Measurements from ENCODE around the gene ZNF787. TPM values are rescaled to one million over a fixed set of nuclear protein-coding genes. Genes with fewer than 3 reads are reported as not detected.

The ZNF787 gene
- total RNA-seq = 10 to 100 TPM in 1 of 2 donors, 1 to 10 TPM in 1; 6.0 to 11.8 TPM

- Histone ChIP-seq H3K36me3 (no peaks in the 10 kb centered on the region), H3K4me3 (peak within 1 kb of the TSS; percentile 89 to 93), H3K9me3 (no peaks in the 10 kb centered on the region), H3K27me3 (no peaks in the 10 kb centered on the region), H3K4me1 (peaks cover 0 to 45% of the 10 kb centered on the region in 2 donors), H3K27ac (peak within 1 kb of the TSS; percentile 96 to 97)
- no peak for TF ChIP-seq CTCF (IDR thresholded peaks at IDR 0.05)
- DNase-seq (ENCODE audit: low spot score) = peak; percentile 98
These were observed at the start of gene ZNF787 for GRCh38 chr19:56121180-56122167. TSS of gene ZNF787 (minus strand) at chr19:56121295. CDS start at chr19:56103217, 18,078 bp downstream.

GRCh38 chr19:56170261-56170660, 49.2 kb upstream of the ZNF787 start:
- no peaks in the 10 kb centered on the region for H3K27me3 ChIP-seq
- no peaks in the 10 kb centered on the region for H3K9me3 ChIP-seq
- no peak for TF ChIP-seq CTCF (IDR thresholded peaks at IDR 0.05)
- no peak overlapping the region for H3K27ac ChIP-seq
- no peaks in the 10 kb centered on the region for H3K36me3 ChIP-seq
- no peak overlapping the region for H3K4me3 ChIP-seq
- peak; percentile 59 for DNase-seq (ENCODE audit: low spot score)
- H3K4me1 ChIP-seq = peaks cover 0 to 5% of the 10 kb centered on the region in 2 donors

DNA sequence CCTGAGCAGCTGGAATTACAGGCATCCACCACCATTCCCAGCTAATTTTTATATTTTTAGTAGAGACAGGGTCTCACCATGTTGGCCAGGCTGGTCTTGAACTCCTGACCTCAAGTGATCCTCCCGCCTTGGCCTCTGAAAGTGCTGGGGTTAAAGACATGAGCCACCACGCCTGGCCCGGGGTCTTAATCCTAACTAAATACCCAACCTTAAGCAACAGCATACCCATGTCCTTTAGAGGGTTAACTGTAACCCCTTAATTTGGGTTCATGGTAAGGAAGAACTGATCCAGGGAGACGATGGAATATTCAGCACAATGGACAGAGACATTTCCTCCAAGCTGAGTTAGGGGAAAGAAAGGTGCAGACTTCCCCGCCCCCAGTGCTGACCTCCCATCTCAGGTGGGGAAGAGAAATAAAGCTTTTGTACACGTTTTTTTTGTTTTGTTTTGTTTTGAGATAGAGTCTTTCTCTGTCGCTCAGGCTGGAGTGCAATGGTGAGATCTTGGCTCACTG, 46.0 kb upstream of the ZNF787 start:
- H3K9me3 ChIP-seq = no peaks in the 10 kb centered on the region
- H3K4me1 ChIP-seq = peaks cover 0 to 5% of the 10 kb centered on the region in 2 donors
- H3K27me3 ChIP-seq = no peaks in the 10 kb centered on the region
- no peak for TF ChIP-seq CTCF (IDR thresholded peaks at IDR 0.05)
- H3K4me3 ChIP-seq = no peak overlapping the region
- no peak overlapping the region for H3K27ac ChIP-seq
- no peaks in the 10 kb centered on the region for H3K36me3 ChIP-seq
- DNase-seq (ENCODE audit: low spot score) = no peak

DNA sequence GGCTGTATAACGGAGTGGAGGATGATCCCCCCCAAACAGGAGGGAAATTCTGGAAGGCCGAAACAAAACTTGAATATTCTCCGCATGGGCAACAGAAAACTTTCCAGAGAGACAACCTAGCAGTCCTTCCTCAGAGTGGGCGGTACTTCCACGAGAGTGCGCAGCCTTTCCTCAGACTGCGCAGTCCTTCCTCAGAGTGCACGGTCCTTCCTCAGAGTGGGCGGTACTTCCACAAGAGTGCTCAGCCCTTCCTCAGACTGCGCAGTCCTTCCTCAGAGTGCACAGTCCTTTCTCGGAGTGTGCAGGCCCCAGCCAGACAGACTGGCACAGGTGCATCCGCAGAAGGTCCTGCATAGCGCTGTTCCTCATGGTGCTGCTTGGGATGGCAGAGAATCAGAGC, 42.0 kb upstream of the ZNF787 start:
- DNase-seq (ENCODE audit: low spot score) = no peak
- H3K4me1 ChIP-seq = no peaks in the 10 kb centered on the region
- H3K9me3 ChIP-seq = no peaks in the 10 kb centered on the region
- H3K4me3 ChIP-seq = no peak overlapping the region
- peaks cover 22% of the 10 kb centered on the region for H3K36me3 ChIP-seq
- no peak for TF ChIP-seq CTCF (IDR thresholded peaks at IDR 0.05)
- no peaks in the 10 kb centered on the region for H3K27me3 ChIP-seq
- no peak overlapping the region for H3K27ac ChIP-seq

DNA sequence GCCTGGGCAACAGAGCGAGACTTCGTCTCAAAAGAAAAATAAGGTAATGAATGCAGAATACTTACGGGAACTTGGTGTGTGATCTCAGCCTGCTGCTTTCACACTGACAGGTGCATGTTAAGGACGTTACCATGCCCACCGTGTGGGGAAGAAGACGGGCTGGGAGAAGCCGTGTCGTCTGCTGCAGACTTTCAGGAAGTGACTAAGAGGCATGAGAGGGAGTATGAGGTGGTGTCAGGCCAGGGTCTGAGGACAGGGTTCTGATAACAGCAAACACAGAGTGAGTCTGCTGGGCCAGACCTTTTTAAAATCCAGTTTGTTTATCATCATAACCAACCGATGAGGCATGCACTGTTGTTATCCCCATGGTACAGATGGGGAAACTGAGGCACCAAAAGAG, 41.2 kb upstream of the ZNF787 start:
- TF ChIP-seq CTCF (IDR thresholded peaks at IDR 0.05) = no peak
- no peak overlapping the region for H3K4me3 ChIP-seq
- no peaks in the 10 kb centered on the region for H3K4me1 ChIP-seq
- H3K9me3 ChIP-seq = no peaks in the 10 kb centered on the region
- no peaks in the 10 kb centered on the region for H3K27me3 ChIP-seq
- H3K27ac ChIP-seq = no peak overlapping the region
- peaks cover 22% of the 10 kb centered on the region for H3K36me3 ChIP-seq
- no peak for DNase-seq (ENCODE audit: low spot score)
